Kidney epithelial cell (primary cell): ENCODE data around the gene KDM7A. TPM values are rescaled to one million over a fixed set of nuclear protein-coding genes. Genes with fewer than 3 reads are reported as not detected.

Experiments used
- DNase-seq: peaks from one replicate; pipeline ENCODE4 v3.0.0-alpha.2; 2010; ENCODE audit warnings: low read depth
- H3K27me3 ChIP-seq: 2 replicates; pipeline ENCODE4 v1.6.0; 2011; ENCODE audit warnings: low read length; ENCODE audit not compliant: control insufficient read depth, insufficient read depth
- H3K36me3 ChIP-seq: 2 replicates; pipeline ENCODE4 v1.5.1; 2011; ENCODE audit warnings: low read length; ENCODE audit not compliant: control insufficient read depth, insufficient read depth
- H3K4me3 ChIP-seq: 2 replicates; pipeline ENCODE4 v1.5.1; 2011; ENCODE audit warnings: low read depth, mild to moderate bottlenecking, control low read depth, low read length
- total RNA-seq: library from RNA; depleted of rRNA; stranded (reverse); fragments of >200 nt; gene quantifications from 2 replicates; pipeline ENCODE4 v1.2.3, GENCODE V29; 2015
- TF ChIP-seq, protein P1 (sequence below): IDR thresholded peaks from 2 replicates; pipeline ENCODE4 v1.5.1; 2011; ENCODE audit warnings: mild to moderate bottlenecking, moderate library complexity, low read length, control low read depth, inconsistent platforms; ENCODE audit not compliant: insufficient read depth, poor library complexity, severe bottlenecking

The KDM7A gene
- total RNA-seq, 1 donor from 2014 or later: 11.5 TPM

DNA sequence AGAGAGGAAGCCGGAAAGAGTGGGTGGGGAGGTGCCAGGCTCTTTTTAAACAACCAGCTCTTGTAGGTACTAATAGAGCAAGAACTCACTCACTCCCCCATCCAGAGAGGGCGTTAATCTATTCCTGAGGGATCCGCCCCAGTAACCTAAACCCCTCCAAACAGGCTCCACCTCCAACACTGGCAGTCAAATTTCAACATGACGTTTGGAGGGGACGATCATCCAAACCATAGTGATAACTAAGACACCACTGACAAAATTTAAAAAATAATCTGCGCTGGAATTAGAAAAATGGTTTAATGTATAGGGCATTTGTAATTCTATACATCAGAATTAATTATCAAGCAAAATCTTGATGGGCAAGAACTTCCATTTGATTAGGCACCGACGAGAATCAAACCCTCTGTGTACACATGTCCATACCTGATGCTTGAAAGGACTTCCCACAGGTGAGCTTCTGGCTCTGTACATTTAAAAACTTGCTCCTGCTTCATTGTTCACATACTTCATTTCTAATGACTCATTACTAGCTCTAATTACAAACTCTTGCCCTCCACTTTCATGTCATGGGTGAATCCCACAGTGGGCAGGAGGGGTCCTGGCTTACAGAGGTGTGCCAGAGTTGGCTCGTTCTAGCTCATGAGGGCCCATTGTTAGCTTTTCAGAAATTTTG is 20.6 kb upstream of the KDM7A start:
- Histone ChIP-seq H3K27me3 (no peaks in the 10 kb centered on the region), H3K4me3 (no peak overlapping the region), H3K36me3 (no peaks in the 10 kb centered on the region)
- DNase-seq: no peak
- TF ChIP-seq, protein P1, sequence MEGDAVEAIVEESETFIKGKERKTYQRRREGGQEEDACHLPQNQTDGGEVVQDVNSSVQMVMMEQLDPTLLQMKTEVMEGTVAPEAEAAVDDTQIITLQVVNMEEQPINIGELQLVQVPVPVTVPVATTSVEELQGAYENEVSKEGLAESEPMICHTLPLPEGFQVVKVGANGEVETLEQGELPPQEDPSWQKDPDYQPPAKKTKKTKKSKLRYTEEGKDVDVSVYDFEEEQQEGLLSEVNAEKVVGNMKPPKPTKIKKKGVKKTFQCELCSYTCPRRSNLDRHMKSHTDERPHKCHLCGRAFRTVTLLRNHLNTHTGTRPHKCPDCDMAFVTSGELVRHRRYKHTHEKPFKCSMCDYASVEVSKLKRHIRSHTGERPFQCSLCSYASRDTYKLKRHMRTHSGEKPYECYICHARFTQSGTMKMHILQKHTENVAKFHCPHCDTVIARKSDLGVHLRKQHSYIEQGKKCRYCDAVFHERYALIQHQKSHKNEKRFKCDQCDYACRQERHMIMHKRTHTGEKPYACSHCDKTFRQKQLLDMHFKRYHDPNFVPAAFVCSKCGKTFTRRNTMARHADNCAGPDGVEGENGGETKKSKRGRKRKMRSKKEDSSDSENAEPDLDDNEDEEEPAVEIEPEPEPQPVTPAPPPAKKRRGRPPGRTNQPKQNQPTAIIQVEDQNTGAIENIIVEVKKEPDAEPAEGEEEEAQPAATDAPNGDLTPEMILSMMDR: no peak

DNA sequence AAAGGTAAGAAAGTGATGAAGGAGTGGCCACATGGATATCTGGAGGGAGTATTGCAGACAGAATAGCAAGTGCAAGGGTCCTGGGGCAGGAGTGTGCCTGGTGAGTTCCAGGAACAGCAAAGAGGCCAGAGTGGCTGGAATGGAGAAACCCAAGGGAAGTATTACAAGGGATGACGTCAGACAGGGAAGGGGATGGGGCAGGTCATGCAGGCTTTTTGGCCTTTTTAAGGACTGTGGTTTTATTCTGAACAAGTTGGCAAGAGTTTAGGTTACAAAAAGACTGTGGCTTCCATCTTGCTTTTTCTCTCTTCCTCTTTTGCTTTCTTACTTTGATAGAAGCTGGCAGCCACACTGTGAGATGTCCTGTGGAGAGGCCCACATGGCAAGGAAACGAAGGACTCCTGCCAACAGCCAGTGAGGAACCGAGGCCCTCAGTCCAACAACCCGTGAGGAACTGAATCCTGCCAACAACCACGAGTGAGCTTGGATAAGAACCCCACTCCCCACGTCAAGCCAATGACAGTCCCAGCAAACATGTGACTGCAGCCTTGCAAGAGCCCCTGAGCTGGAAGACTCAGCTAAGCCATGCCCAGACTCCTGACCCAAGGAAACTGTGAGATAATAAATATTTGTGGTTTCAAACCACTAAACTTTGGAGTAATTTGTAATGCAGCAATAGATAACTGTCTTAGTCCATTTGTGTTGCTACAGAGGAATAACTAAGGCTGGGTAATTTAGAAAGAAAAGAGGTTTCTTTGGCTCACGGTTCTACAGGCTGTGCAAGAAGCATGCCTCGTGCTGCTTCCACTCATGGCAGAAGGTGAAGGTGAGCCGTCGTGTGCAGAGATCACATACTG is 19.8 kb upstream of the KDM7A start:
- TF ChIP-seq, protein P1: no peak
- no peak for DNase-seq
- Histone ChIP-seq H3K36me3 (no peaks in the 10 kb centered on the region), H3K27me3 (no peaks in the 10 kb centered on the region), H3K4me3 (no peak overlapping the region)

DNA sequence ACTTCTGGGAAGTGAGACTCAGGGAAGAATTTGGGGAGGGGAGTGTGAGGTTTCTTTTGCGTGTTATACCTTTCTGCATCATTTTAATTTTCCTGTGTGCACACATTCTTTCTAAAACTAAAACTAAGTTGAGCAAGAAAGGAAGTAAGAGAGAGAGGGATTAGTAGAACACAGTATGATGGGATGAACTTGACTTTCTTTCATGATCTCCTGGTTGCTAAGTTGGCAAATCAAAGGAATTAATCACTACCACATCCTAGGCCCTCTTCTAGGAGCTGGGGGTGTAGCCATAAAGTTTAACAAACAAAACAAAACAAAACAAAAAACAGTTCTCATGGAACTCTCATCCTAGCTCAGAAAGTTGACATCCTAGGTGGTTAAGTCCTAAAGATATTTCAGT is 19.1 kb upstream of the KDM7A start:
- no peaks in the 10 kb centered on the region for H3K36me3 ChIP-seq

DNA sequence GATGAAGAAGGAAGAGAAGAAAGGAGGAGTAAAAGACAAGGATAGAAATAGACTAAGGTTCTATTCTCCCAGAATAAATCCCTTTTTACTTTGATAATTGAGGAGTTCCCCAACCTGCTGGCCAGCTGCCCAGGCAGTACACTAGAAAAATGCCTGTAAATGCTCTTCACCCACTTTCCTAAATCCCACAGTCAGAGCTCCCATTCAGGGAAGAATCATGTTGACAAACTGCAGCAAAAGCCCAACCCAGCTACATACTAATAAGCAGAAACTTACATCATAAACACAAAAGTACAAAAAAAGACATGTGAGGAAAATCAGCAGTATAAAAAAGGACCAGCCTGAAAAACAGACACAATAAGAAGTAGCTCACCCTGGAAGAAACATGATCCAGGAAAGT is 15.8 kb upstream of the KDM7A start:
- no peak overlapping the region for H3K4me3 ChIP-seq
- TF ChIP-seq, protein P1: no peak
- no peak for DNase-seq
- H3K27me3 ChIP-seq: no peaks in the 10 kb centered on the region
- no peaks in the 10 kb centered on the region for H3K36me3 ChIP-seq

More for the DNA sequence above, 19.1 kb upstream of the KDM7A start:
- no peak overlapping the region for H3K4me3 ChIP-seq
- DNase-seq: no peak
- no peaks in the 10 kb centered on the region for H3K27me3 ChIP-seq
- TF ChIP-seq, protein P1: no peak

DNA sequence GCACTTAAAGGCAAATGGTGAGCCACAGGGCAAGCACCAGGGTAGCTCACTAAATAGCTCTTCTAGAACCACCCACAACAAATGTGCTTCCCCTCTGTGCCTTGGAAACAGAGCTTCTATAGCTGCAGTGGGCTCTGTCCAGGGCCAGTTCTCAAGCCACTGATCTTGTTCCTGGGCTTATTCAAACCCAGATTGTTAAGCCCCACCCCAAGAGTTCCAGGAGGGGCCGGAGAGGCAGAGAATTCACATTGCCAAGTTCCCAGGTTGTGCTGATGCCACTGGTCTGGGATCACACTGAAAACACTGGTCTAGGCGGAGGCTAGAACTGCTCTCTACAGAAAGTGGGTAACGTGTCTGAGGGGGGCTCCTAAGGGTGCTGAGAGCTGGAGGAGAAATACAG is 15.4 kb upstream of the KDM7A start:
- no peak for DNase-seq
- Histone ChIP-seq H3K4me3 (no peak overlapping the region), H3K36me3 (no peaks in the 10 kb centered on the region), H3K27me3 (no peaks in the 10 kb centered on the region)
- TF ChIP-seq, protein P1: no peak

DNA sequence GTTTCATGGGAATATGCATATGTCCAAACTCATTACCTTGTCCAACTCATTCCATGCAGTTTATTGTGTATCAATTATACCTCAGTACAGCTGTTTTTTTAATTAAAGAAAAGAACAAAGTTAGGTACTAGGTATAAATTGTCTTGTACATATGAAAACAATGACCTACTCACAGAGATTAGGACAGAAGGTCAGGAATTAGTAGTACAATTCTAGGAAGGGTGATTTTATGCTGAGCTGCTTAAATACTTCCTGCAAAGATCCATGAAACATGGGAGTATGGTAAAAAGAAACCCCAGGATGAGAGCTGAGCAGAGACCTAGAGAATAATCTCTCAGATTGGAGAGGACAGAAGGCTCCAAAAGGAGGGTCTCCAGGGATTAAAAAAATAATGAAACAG is 13.8 kb upstream of the KDM7A start:
- Histone ChIP-seq H3K27me3 (no peaks in the 10 kb centered on the region), H3K4me3 (no peak overlapping the region), H3K36me3 (no peaks in the 10 kb centered on the region)
- DNase-seq: no peak
- TF ChIP-seq, protein P1: no peak
